HL-60 (cell line): ENCODE measurements around the gene CCDC107.

Experiments used
- DNase-seq, 2 experiments: peaks; one replicate each; pipeline ENCODE4 v3.0.0-alpha.2; 2010 to 2020; ENCODE audit warnings: low read depth in 1 of 2, low spot score in 1 of 2
- H3K27ac ChIP-seq: fragments of 250-450 bp; sonication (Bioruptor Pico); replicated peaks from 2 replicates; pipeline ENCODE4 v1.5.1; 2020; ENCODE audit warnings: mild to moderate bottlenecking, moderate library complexity
- H3K27me3 ChIP-seq: fragments of 250-450 bp; sonication (Bioruptor Pico); 2 replicates; pipeline ENCODE4 v1.5.1; 2021; ENCODE audit warnings: mild to moderate bottlenecking, moderate library complexity; ENCODE audit not compliant: insufficient read depth, poor library complexity, severe bottlenecking
- H3K4me3 ChIP-seq: replicated peaks from 2 replicates; pipeline ENCODE4 v1.5.1; 2011; ENCODE audit warnings: mild to moderate bottlenecking, control low read depth, low read length; ENCODE audit not compliant: insufficient read depth
- CTCF ChIP-seq: IDR thresholded peaks from one replicate; pipeline ENCODE4 v1.5.1; 2011; ENCODE audit warnings: low read length, control low read depth, inconsistent platforms; ENCODE audit not compliant: insufficient read depth
- GABPA ChIP-seq: IDR thresholded peaks from 2 replicates; pipeline ENCODE4 v1.6.1; 2012; ENCODE audit warnings: low read depth
- POLR2AphosphoS5 ChIP-seq: IDR thresholded peaks from 2 replicates; pipeline ENCODE4 v1.6.1; 2012; ENCODE audit warnings: low read depth
- REST ChIP-seq: IDR thresholded peaks from 2 replicates; pipeline ENCODE4 v1.6.1; 2012; ENCODE audit warnings: low read depth; ENCODE audit not compliant: insufficient replicate concordance
- SPI1 ChIP-seq: IDR thresholded peaks from 2 replicates; pipeline ENCODE4 v1.6.1; 2012; ENCODE audit warnings: low read depth, mild to moderate bottlenecking, borderline replicate concordance
- long read RNA-seq: library from polyadenylated mRNA; unstranded; transcript quantifications from one replicate; pipeline ENCODE4 v2.0.0, GENCODE V29; 2020

Gene CCDC107
- long read RNA-seq, transcript CCDC107-202 (4 exons, 1,016 nt) = major isoform, 12 of 39 reads
- long read RNA-seq, transcript CCDC107-206 (5 exons, 1,242 nt) = major isoform, 12 of 39 reads
- long read RNA-seq, partial matches to known transcripts = 2 of 39 reads
- long read RNA-seq, other reads (novel, unspliced or antisense) = 7 of 39 reads

- Histone ChIP-seq H3K27ac (peak within 1 kb of the TSS; percentile 100), H3K27me3 (no peaks in the 10 kb centered on the region), H3K4me3 (peak within 1 kb of the TSS; percentile 89)
- TF ChIP-seq GABPA (0 out of 2 replicates have a peak, but pooled peaks have one; percentile 1), POLR2AphosphoS5 (no peak; the same call in 1 of the 2 replicates), REST (peak; percentile 64), SPI1 (no peak), CTCF (no peak)
- peak; percentile 65 to 67 for DNase-seq
Measured at GRCh38 chr9:35658137-35658967, at the start of gene CCDC107. Gene CCDC107 (plus strand): TSS chr9:35658292. CDS start chr9:35658380, 88 bp downstream.

GRCh38 chr9:35609001-35609819, 48.9 kb upstream of the CCDC107 start:
- Histone ChIP-seq H3K4me3 (no peak overlapping the region), H3K27ac (no peak overlapping the region), H3K27me3 (no peaks in the 10 kb centered on the region)
- TF ChIP-seq REST = no peak
- TF ChIP-seq CTCF = no peak
- TF ChIP-seq GABPA = no peak
- no peak for DNase-seq

- no peak overlapping the region for H3K4me3 ChIP-seq
- TF ChIP-seq CTCF (no peak), POLR2AphosphoS5 (no peak), GABPA (no peak), SPI1 (no peak), REST (no peak)
- DNase-seq = no peak
- no peaks in the 10 kb centered on the region for H3K27me3 ChIP-seq
- no peak overlapping the region for H3K27ac ChIP-seq
Measured at GRCh38 chr9:35609820-35610163, 48.3 kb upstream of the CCDC107 start.
